Stimulated activated CD4-positive, alpha-beta T cell treated with anti-CD3 and anti-CD28 coated beads, TNF-alpha, amount 100 ng/mL, for 4 hours (primary cell): Measurements from ENCODE around the gene MOG.

Experiments
- DNase-seq, 3 experiments: peaks; one replicate each; pipeline ENCODE4 v3.0.0-alpha.2; 2020; ENCODE audit warnings: low read depth in 3 of 3

MOG gene

DNA sequence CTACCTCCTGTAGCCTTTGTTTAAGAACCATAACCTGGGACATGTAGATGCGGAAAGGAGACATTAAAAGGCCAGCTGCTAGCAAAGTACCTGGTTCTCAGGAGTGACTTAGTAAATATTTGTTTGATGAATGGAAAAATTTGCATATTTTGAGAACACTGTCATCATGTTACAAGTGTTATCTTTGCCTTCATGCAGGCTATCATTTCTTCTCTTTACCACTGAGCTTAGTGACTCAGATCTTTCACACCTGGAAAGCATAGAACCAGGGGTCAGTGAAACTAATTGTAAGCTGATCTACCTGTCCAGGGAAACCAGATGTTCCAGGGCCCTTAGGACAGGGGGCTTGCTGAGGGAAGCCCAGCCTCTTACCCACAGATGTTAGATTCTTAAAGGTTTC is 18.7 kb downstream of the MOG start:
- DNase-seq = no peak

DNA sequence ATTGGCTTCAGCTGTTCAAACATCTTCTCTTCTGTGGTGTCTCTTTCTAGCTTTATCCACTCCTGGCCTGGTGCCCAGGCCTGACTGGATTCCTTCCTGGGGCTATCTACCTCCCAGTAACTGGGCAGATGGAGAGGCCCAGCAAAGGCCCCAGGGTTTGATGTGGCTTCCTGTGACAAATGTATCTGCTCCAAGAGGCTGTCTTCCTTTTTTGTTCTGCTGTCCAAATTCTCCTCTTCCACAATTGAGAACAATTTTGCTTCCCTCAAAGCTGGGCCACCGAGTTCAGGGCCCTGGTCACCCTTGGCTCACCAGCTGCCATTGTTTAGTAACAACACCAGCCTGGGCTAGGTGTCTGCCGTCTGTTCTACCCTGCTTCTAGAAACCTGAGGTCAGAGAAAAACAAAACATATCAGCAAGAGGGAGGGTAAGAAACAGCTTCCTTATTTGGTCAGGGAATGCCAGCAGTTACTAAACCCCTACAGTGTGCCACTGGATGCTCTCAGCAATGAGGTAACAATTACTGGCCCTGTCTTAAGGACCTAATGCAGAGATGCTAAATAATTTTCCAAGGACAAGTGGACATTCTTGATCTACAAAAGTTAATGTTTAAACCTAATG is 20.2 kb downstream of the MOG start:
- DNase-seq = no peak

GRCh38 chr6:29678114-29678513 is 21.2 kb downstream of the MOG start:
- no peak for DNase-seq

- DNase-seq = no peak
Observed at GRCh38 chr6:29679962-29680361, 23.1 kb downstream of the MOG start.

DNA sequence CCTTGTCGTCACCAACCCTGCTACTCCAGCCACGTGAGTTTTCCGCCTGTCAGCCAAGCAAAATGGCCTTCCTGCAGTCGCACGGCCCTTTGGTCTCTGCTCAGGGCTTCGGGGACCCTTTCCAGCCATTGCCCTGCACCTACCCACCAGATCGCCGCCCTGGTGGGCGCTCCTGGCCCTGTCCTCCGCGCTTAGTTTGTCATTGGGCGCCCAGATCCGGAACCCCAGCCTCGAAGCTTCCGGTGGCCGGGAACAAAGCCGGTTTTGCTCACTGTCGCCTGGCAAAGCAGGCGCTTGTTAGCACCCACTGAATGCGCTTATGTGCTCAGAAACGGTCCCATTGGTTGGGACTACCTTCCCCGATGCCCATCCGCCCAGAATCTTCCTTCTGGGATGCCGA is 23.5 kb downstream of the MOG start:
- DNase-seq = no peak

DNA sequence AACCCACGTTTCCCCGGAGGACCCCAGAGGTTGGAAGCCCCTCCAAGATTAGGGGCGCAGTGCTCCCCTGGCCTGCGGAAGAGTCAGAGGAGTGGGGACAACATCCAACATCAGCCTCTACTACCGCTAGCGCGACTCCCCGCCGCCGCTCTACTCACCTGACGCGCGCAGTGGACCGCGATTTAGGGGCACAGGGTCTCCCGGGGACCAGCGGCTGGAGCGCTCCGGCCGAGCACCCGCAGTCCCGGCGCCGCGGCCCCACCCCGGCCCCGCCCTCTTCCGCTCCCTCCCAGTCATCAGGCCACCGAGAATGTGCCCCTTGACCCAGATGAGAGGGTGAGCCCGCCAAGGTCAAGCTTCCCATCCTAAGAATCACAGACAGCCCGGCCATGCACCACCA is 24.0 kb downstream of the MOG start, which contains the start of gene ZFP57:
TSS of gene ZFP57 (minus strand) at position 249 of the 400 bp plus-strand sequence. CDS start 4,149 bp downstream, outside the sequence.
- DNase-seq = no peak

GRCh38 chr6:29681811-29682210 is 24.9 kb downstream of the MOG start:
- no peak for DNase-seq

DNA sequence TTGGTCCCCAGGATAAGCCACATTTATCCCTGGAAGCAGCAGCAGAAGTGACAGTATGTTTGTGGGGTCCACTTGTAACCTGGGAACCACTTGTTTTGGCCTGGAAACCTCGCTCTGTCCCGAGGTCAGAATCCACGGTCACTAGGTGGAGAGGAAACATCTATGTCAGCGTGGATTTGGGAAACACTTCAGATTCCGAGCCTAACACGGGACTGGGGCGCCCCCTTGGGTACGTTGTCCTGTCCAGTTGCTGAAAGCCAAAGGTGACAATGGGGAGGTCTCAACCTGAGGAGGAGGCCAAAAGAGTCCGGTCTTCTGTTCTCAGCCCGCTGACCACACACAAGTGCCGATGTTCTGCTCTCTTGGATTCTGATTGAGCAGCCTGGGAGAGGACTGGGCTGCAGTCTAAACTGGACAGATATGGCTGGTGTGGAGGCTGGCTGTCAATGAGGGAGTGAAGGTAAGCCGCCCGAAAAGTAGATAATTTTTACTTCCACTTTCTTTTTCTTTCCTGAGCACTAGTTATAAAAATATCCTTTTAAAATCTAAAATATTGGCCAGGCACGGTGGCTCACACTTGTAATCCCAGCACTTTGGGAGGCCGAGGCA is 28.9 kb downstream of the MOG start:
- DNase-seq = no peak

GRCh38 chr6:29694637-29695036 is 37.7 kb downstream of the MOG start:
- no peak for DNase-seq

GRCh38 chr6:29696147-29697125 is 39.5 kb downstream of the MOG start:
- DNase-seq = no peak

DNA sequence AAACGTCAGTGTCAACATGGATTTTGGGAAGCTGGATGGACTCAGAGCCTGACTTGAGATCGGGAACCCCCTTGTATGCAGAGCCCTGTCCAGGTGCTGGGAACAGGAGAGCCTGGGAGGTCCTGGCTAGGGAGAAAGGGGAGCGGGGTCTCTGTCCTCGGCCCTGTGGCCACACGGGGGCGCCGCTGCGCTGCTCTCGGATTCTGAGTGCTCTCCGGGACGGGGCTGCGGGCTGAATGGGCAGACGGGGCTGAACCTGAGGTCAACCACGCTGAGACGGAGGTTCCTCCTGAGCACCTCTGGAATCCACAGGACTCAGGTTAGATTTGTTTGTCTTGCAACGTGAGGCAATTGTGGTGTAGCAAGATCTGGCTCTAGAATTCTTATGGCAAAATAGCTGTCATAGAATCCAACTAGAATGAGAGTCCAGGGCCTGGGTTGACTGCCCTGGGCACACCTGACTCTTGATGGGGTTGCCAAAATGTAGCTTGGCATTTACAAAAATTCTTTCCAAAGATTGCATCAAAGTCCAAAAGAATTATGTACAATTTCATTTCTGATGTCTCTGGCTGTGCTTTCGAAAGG is 45.7 kb downstream of the MOG start:
- peak; percentile 55 to 69 (median 69) for DNase-seq

GRCh38 chr6:29705389-29706231 is 48.7 kb downstream of the MOG start:
- no peak for DNase-seq

DNA sequence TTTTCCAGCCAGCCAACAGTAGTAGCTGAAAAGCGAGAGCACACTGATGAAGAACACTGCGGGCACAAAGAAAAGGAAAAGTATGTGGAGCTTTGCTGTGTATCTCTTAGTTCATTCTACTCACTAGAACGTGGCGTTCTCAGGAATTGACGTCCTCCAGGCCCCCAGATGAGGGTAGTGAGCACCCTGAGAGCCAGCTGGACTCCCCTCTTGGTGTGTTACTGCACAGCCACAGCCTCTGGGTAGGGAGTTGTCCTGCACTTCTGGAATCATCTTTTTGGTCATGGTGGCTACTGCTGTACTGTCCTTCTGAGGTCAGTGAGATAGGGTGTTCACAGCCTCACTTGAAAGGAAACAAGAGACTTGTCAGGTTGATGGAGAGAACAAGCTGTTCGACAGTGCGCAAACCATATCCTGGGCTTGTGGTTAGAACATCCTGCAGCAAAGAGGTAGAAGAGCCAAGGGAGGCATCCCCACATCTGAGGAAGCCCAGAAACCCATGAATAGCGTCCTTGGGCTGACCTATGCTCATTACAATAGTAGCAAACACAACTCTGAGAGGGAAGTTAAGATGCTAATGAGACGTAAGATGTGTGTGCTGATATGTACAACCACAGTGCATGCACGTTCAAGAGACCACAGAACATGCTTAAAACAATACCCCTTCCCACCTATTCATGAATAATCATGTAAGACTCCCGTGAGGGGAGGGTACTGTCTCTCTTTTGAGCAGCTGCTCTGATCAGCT is 51.7 kb downstream of the MOG start:
- DNase-seq = peak in 1 of 3 experiments; percentile 33

DNA sequence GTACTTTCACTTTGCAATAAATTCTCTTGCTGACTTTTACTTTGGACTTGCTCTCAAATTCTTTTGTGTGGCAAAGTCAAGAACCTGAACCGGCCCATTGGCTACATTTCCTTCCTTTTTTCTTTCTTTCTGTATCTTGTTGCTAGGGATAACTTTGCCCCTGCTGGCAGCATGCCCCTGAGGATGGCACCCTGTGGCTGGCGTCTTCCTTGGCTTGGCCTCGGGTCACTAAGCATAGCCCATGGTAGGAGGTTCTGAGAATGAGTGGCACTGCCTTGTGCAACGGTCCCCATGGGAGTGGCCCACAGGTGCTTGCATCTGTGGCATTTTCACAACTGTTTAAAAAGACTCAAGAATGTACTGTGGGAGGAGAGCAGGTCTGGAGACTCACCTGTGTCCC is 52.3 kb downstream of the MOG start:
- DNase-seq = no peak

GRCh38 chr6:29710281-29710941 is 53.5 kb downstream of the MOG start:
- no peak for DNase-seq

- DNase-seq = no peak
Observed at GRCh38 chr6:29720863-29721262, 64.0 kb downstream of the MOG start.
